Natural killer cell (primary cell): ENCODE data around the gene GPC5. TPM values are rescaled to one million over a fixed set of nuclear protein-coding genes. Genes with fewer than 3 reads are reported as not detected.

Experiments
- ATAC-seq, 3 donors: fragments of 150-1000 bp in 2 of 3; fragments of 200-7000 bp in 1 of 3; cut with Tn5 transposase; 1 replicate in 1 of 3; 2 replicates in 2 of 3; pipeline ENCODE4 v1.10.0; 2021; ENCODE audit warnings: mild to moderate bottlenecking in 2 of 3, moderate library complexity in 2 of 3
- DNase-seq, 2 donors: peaks; one replicate each; pipeline versions ENCODE4 v3.0.0 to v3.0.0-alpha.2; 2013 to 2021; ENCODE audit warnings: mixed read lengths in 1 of 2
- H3K27ac ChIP-seq: one replicate; pipeline ENCODE4 v1.5.1; 2013; ENCODE audit warnings: mild to moderate bottlenecking, low read length
- H3K27me3 ChIP-seq: one replicate; pipeline ENCODE4 v1.6.1; 2013; ENCODE audit warnings: low read length; ENCODE audit not compliant: control insufficient read depth, insufficient read depth
- H3K36me3 ChIP-seq: one replicate; pipeline ENCODE4 v1.6.1; 2013; ENCODE audit warnings: low read length; ENCODE audit not compliant: control insufficient read depth, insufficient read depth
- H3K4me1 ChIP-seq: one replicate; pipeline ENCODE4 v1.6.1; 2013; ENCODE audit warnings: low read length; ENCODE audit not compliant: control insufficient read depth, insufficient read depth
- H3K4me3 ChIP-seq: one replicate; pipeline ENCODE4 v1.5.1; 2013; ENCODE audit warnings: low read length
- H3K9me3 ChIP-seq: one replicate; pipeline ENCODE4 v1.6.1; 2013; ENCODE audit warnings: low read length; ENCODE audit not compliant: control insufficient read depth, insufficient read depth
- H3K27ac Mint-ChIP-seq, 2 donors: one replicate each; pipeline ENCODE4 v1.8.0; 2022; ENCODE audit warnings: mild to moderate bottlenecking in 2 of 2, mixed read lengths in 2 of 2, moderate library complexity in 1 of 2
- H3K27me3 Mint-ChIP-seq, 2 donors: one replicate each; pipeline ENCODE4 v1.8.0; 2022; ENCODE audit warnings: low read depth in 2 of 2, mixed read lengths in 2 of 2
- H3K36me3 Mint-ChIP-seq: one replicate; pipeline ENCODE4 v1.8.0; 2022; ENCODE audit warnings: mixed read lengths
- H3K4me1 Mint-ChIP-seq, 2 donors: one replicate each; pipeline ENCODE4 v1.8.0; 2022; ENCODE audit warnings: mixed read lengths in 2 of 2
- H3K4me3 Mint-ChIP-seq: one replicate; pipeline ENCODE4 v1.8.0; 2022; ENCODE audit warnings: mild to moderate bottlenecking, moderate library complexity, mixed read lengths
- H3K9me3 Mint-ChIP-seq, 2 donors: one replicate each; pipeline ENCODE4 v1.8.0; 2022; ENCODE audit warnings: mixed read lengths in 2 of 2
- CTCF ChIP-seq: fragments of 200-600 bp; IDR thresholded peaks from one replicate; pipeline ENCODE4 v1.8.0; 2022; ENCODE audit warnings: antibody characterized with exemption
- WGBS: methylation state at CpG from one replicate; pipeline ENCODE4 v1.1.7; 2013; ENCODE audit warnings: missing lambda C conversion rate; ENCODE audit not compliant: insufficient coverage; 5-methylcytosine and 5-hydroxymethylcytosine counted together
- intact Hi-C: fragments of 100-400 bp; cut with micrococcal nuclease; formaldehyde crosslinking; loops from one replicate; pipeline ENCODE4 v1.14.2; 2022
- total RNA-seq, 4 donors: library from RNA; stranded (reverse); fragments of 120-200 nt in 1 of 4; gene quantifications; one replicate each; pipeline versions ENCODE4 v1.2.3 to v1.2.4, GENCODE V29; 2013 to 2022

GPC5 gene
- total RNA-seq, 3 donors from 2014 or later (not counting 1 experiment from before 2014, with no cell fraction given) = not detected

- Mint-ChIP-seq H3K27ac (no peak overlapping the region), H3K4me3 (no peak overlapping the region), H3K4me1 (no peaks in the 10 kb centered on the region), H3K27me3 (no peaks in the 10 kb centered on the region), H3K9me3 (peaks cover 0 to 3% of the 10 kb centered on the region in 2 donors), H3K36me3 (no peaks in the 10 kb centered on the region)
- DNase-seq (no peak), ATAC-seq (no peak)
- Histone ChIP-seq H3K4me3 (no peak overlapping the region), H3K36me3 (no peaks in the 10 kb centered on the region), H3K27ac (no peak overlapping the region), H3K4me1 (no peaks in the 10 kb centered on the region), H3K27me3 (no peaks in the 10 kb centered on the region), H3K9me3 (no peaks in the 10 kb centered on the region)
- intact Hi-C loops = no loop called here
- WGBS = 73% methylated on average over 2 of the region's 2 CpGs
- TF ChIP-seq CTCF = no peak
Observed at GRCh38 chr13:92188574-92188973, 790.2 kb downstream of the GPC5 start.

GRCh38 chr13:92196591-92197256, 798.3 kb downstream of the GPC5 start:
- Histone ChIP-seq H3K27me3 (no peaks in the 10 kb centered on the region), H3K36me3 (no peaks in the 10 kb centered on the region), H3K27ac (no peak overlapping the region), H3K4me1 (no peaks in the 10 kb centered on the region), H3K4me3 (no peak overlapping the region), H3K9me3 (no peaks in the 10 kb centered on the region)
- H3K4me1 Mint-ChIP-seq = no peaks in the 10 kb centered on the region
- intact Hi-C loops = no loop called here
- 88% methylated on average over 11 of the region's 11 CpGs for WGBS
- DNase-seq (no peak), ATAC-seq (no peak)
- H3K27me3 Mint-ChIP-seq = no peaks in the 10 kb centered on the region
- peaks cover 0 to 9% of the 10 kb centered on the region in 2 donors for H3K9me3 Mint-ChIP-seq
- H3K36me3 Mint-ChIP-seq = no peaks in the 10 kb centered on the region
- no peak overlapping the region for H3K4me3 Mint-ChIP-seq
- no peak for TF ChIP-seq CTCF
- H3K27ac Mint-ChIP-seq = no peak overlapping the region

- H3K27me3 Mint-ChIP-seq = no peaks in the 10 kb centered on the region
- ATAC-seq (no peak), DNase-seq (no peak)
- no peak overlapping the region for H3K27ac ChIP-seq
- H3K36me3 Mint-ChIP-seq = no peaks in the 10 kb centered on the region
- no peaks in the 10 kb centered on the region for H3K4me1 ChIP-seq
- intact Hi-C loops = no loop called here
- no peak overlapping the region for H3K4me3 Mint-ChIP-seq
- H3K27me3 ChIP-seq = no peaks in the 10 kb centered on the region
- no peaks in the 10 kb centered on the region for H3K9me3 ChIP-seq
- H3K9me3 Mint-ChIP-seq = peaks cover 0 to 6% of the 10 kb centered on the region in 2 donors
- TF ChIP-seq CTCF = no peak
- WGBS = 91% methylated on average over 4 of the region's 4 CpGs
- no peak overlapping the region for H3K4me3 ChIP-seq
- H3K4me1 Mint-ChIP-seq = no peaks in the 10 kb centered on the region
- H3K27ac Mint-ChIP-seq = no peak overlapping the region
- H3K36me3 ChIP-seq = no peaks in the 10 kb centered on the region
Observed at GRCh38 chr13:92197669-92198068, 799.2 kb downstream of the GPC5 start.

GRCh38 chr13:92218615-92219014, 820.2 kb downstream of the GPC5 start:
- Histone ChIP-seq H3K4me3 (no peak overlapping the region), H3K27ac (no peak overlapping the region), H3K36me3 (no peaks in the 10 kb centered on the region), H3K9me3 (no peaks in the 10 kb centered on the region), H3K4me1 (no peaks in the 10 kb centered on the region), H3K27me3 (no peaks in the 10 kb centered on the region)
- DNase-seq = no peak
- 92% methylated on average over 2 of the region's 4 CpGs for WGBS
- intact Hi-C loops = no loop called here
- no peaks in the 10 kb centered on the region for H3K4me1 Mint-ChIP-seq
- H3K4me3 Mint-ChIP-seq = no peak overlapping the region
- no peaks in the 10 kb centered on the region for H3K27me3 Mint-ChIP-seq
- TF ChIP-seq CTCF = no peak
- no peak for ATAC-seq
- no peak overlapping the region for H3K27ac Mint-ChIP-seq
- H3K9me3 Mint-ChIP-seq = peaks cover 4 to 17% of the 10 kb centered on the region in 2 donors
- H3K36me3 Mint-ChIP-seq = no peaks in the 10 kb centered on the region
